HG03064 (cell line): ENCODE data around the gene CCDC88C.
"Not testable (repeated sequence)": the region's sequence is repeated elsewhere in the genome, so short reads cannot be mapped to it uniquely, and the experiment has no call there.

Experiments
- ATAC-seq: cut with Tn5 transposase; IDR thresholded peaks from one replicate; pipeline ENCODE4 v1.9.1; 2021; ENCODE audit warnings: low read depth; ENCODE audit not compliant: unreplicated experiment

CCDC88C gene

GRCh38 chr14:91258876-91259275 is 158.7 kb downstream of the CCDC88C start:
- no peak for ATAC-seq

GRCh38 chr14:91258011-91258618 is 159.5 kb downstream of the CCDC88C start:
- ATAC-seq = no peak

- no peak for ATAC-seq
Measured at GRCh38 chr14:91257328-91258010, 160.2 kb downstream of the CCDC88C start.

DNA sequence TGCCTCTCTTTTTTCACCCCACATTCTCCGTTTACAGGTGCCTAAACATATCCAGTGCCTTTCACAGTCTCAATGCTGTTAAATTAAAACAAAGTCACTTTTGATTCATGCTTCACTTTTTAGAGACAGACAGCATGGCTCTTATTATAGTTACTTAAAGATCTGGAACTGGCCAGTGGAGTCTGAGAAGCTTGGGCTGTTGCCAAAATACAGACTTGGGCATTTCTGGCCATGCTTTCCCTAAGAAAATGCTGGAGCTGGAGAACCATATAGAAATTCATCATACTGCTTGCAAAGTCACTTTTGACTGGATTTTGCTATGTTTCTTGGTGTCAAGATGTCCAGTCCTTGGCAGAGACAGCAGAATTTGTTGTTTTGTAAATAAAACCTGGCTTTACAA is 161.0 kb downstream of the CCDC88C start:
- ATAC-seq = no peak

GRCh38 chr14:91255026-91255695 is 162.5 kb downstream of the CCDC88C start:
- ATAC-seq = no peak

DNA sequence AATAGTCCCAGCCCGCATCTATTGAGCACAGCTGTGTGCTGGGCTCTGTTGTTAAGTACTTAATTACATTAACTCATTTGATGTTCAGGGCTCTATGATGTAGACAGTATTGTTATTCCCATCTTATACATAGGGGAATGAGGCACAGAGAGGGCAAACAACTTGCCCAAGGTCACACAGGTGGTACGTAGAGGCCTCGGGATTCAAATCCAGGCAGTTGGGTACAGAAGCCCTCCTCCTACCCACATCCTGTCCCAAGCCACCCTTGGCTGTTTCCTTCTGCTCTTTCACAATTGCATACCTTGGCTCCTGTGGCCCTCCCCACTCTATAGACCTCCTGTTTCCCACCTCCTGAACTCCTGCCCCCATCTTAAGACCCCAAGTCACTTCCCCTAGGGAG is 163.2 kb downstream of the CCDC88C start:
- ATAC-seq = no peak

DNA sequence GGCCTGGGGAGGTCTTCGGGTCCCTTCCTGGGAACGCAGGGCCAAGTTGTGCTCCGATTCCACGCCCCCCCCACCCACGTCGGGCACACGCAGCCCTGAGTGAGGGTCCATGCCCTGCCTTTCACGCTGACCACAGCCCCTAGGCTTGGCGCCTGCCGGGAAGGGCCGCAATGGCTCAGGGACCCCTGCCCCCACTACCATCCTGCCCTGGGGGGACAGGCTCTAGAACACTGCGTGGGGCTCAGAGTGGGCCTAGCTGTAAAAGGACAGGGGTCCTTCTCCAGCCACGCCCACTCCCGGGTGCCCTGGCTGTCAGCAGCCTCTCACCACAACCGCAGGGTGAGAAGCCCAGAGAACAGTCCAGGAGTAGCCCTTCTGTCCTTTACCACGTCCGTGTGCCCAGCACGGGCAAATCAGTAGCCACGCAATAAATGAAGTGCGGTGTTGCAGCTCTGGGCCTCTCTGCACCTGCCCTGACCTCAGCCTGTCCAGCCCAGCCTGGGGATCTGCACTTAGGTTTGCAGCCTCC is 163.8 kb downstream of the CCDC88C start:
- ATAC-seq = no peak

GRCh38 chr14:91252871-91253794 is 164.5 kb downstream of the CCDC88C start:
- ATAC-seq = no peak

DNA sequence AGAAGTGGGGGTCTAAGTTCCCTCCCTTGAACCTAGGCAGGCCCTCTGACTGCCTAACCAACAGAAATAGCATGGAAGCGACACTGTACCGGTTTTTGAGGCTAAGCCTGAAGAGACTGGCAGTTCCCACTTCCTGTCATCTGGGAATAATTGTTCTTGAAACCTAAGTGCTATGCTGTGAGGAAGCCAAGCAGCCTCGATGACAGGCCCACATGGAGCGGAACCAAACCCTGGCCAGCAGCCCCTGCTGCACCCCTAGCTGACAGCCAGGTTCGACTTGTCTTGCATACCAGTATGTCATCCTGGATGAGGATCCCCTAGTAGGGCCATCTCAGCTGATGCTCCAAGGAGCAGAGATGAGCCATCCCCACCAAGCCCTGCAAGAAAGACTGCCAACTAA is 166.7 kb downstream of the CCDC88C start:
- ATAC-seq = no peak

DNA sequence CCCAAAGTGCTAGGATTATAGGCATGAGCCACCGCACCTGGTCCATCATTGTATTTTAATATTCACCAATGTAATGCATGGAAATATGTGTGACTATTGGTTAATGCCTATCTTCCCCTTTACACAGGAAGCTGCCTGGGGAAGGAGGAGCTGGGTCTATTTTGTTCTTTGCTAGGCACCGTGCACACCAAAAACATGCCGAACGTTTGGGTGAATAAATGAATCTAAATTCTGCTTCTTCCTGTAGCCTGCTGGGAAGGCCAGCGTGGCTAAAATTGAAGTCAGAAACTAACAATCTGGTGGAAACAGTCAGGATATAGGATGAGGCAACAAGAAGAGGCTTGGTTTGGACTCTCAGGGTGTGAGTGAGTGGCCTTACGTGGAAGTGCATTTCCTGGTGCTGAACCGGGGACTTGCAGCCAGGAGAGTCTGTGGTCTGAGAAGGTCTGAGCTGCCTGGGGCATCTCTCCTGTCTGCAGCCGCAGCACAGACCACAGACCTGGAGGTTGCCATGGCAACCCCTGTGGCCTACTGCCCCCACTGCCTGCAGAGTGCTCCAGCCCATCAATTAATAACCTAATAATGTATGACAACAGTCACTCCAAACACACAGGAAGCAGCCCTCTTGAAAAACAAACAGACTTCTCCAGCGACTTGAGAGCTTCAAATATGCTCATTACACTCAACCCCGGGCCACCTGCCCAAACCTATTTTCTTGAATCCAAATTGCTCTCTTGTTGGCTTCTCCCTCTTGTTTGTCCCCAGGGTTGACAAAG is 167.6 kb downstream of the CCDC88C start:
- ATAC-seq = peak; percentile 76

- no peak for ATAC-seq
Measured at GRCh38 chr14:91246051-91246852, 171.4 kb downstream of the CCDC88C start.

DNA sequence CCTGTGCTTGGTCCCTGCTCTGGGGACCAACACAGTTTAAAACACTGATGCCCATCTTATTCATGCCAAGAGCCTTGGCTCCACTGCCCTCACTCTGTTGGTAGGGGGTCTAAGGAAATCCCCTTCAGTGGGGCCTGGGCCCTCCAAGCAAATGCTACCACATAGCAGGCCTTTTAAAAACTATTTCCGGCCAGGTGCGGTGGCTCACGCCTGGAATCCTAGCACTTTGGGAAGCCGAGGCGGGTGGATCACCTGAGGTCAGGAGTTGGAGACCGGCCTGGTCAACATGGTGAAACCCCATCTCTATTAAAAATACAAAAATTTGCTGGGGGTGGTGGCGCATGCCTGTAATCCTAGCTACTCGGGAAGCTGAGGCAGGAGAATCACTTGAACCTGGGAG is 172.0 kb downstream of the CCDC88C start:
- ATAC-seq = not testable (repeated sequence)

- no peak for ATAC-seq
Measured at GRCh38 chr14:91245029-91245428, 172.6 kb downstream of the CCDC88C start.

DNA sequence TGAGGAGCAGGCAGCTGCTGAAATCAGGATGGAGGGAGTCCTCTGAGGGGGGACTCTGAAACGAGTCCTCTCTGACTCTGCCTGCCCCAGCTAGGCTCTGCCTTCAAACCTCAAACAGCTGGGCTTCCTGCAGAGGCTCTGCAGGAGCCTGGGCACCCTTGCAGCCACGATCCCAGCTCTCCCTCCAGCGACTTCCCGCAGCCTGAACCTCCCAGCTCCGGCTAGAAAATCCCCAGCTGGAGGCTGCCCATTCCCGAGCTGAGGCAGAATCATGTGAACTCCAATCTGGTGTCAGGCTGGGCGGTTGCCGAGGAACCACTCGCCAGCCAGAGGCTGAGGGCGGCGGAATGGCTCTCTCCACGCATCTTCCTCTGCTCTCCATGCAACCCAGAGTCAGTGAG is 173.1 kb downstream of the CCDC88C start, which contains the start of gene GPR68:
GPR68 (minus strand) TSS at position 204 of the 401 bp plus-strand sequence. CDS start 9,654 bp downstream, outside the sequence.
- no peak for ATAC-seq

- no peak for ATAC-seq
Measured at GRCh38 chr14:91243074-91243471, 174.5 kb downstream of the CCDC88C start.

DNA sequence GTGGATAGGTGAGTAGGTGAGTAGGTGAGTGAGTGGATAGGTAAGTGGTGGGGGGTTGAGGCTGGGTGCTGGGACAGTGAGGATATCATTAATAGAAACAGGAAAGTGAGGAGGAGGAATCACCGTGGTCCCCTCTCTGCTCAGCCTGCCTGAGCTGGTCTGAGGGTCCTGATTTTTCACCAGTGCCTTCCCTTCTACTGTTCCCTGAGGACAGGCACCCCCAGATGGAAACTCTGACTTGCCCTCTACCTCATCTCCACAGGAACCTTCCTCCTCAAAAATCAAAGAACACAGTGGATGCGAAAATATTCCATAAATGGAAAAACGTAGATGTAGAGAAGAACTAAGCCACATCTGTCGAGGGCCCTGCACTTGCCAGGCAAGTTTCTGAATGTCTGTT is 175.0 kb downstream of the CCDC88C start:
- no peak for ATAC-seq

- peak; percentile 58 for ATAC-seq
Measured at GRCh38 chr14:91241863-91242262, 175.8 kb downstream of the CCDC88C start.

- ATAC-seq = no peak
Measured at GRCh38 chr14:91238661-91239060, 179.0 kb downstream of the CCDC88C start.

DNA sequence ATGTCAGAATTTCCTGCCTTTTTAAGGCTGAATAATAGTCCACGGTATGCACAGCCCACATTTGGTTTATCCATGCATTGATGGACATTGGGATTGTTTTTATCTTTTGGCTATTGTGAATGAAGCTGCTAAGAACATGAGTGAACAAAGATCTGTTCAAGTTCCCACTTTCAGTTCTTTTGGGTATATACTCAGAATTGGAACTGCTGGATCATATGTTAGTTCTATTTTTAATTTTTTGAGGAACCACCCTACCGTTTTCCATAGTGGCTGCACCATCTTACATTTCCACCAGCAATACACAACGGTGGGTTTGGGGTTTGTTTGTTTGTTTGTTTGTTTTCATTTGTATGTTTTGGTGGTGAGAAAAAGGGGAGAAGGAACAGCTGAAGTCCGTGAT is 179.5 kb downstream of the CCDC88C start:
- ATAC-seq = no peak
